ENCODE data around the gene TNRC6B.

DNA sequence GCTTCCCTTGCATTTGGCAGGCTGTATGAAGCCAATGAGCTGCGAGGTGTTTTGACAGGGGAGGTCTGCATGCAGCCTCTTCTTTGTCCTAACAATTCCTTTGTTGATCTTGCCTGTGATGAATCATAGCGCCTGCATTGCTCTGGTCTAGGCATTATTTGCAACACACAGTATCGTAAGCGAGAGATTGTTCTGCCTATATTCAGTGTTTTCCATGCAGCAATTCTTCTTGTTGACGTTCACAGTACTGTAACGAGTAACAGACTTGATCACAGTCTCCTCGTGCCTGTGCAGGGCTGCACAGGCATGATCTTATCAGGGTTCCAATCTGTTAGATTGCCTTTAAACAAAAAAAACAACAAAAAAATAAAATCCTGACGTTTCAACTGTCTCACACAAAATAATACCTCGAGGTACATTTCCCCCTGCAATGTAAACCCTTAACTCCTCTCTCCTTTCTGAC lies 154.6 kb downstream of the TNRC6B start:
- TF ChIP-seq, protein P1, sequence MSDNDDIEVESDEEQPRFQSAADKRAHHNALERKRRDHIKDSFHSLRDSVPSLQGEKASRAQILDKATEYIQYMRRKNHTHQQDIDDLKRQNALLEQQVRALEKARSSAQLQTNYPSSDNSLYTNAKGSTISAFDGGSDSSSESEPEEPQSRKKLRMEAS (IDR thresholded peaks at IDR 0.05; ENCODE audit: low read depth, low read length): no peak
- TF ChIP-seq, protein P2, sequence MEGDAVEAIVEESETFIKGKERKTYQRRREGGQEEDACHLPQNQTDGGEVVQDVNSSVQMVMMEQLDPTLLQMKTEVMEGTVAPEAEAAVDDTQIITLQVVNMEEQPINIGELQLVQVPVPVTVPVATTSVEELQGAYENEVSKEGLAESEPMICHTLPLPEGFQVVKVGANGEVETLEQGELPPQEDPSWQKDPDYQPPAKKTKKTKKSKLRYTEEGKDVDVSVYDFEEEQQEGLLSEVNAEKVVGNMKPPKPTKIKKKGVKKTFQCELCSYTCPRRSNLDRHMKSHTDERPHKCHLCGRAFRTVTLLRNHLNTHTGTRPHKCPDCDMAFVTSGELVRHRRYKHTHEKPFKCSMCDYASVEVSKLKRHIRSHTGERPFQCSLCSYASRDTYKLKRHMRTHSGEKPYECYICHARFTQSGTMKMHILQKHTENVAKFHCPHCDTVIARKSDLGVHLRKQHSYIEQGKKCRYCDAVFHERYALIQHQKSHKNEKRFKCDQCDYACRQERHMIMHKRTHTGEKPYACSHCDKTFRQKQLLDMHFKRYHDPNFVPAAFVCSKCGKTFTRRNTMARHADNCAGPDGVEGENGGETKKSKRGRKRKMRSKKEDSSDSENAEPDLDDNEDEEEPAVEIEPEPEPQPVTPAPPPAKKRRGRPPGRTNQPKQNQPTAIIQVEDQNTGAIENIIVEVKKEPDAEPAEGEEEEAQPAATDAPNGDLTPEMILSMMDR (IDR thresholded peaks at IDR 0.05; ENCODE audit: low read depth, low read length): no peak
- TF ChIP-seq POLR2A (IDR thresholded peaks at IDR 0.05; ENCODE audit: extremely low read depth, insufficient read length) (no peak), MYC (IDR thresholded peaks at IDR 0.05; ENCODE audit: low read depth, low read length) (no peak)
